Keratinocyte (primary cell): ENCODE measurements around the gene GINS2. TPM values are rescaled to one million over a fixed set of nuclear protein-coding genes. Genes with fewer than 3 reads are reported as not detected.

ENCODE experiments used
- DNase-seq: peaks from one replicate; pipeline ENCODE4 v3.0.0-alpha.2; 2011; ENCODE audit warnings: low read depth, missing footprints, low spot score
- FAIRE-seq: peaks from 2 replicates; lab custom pipeline; 2011; peaks lifted over from hg19 to GRCh38; lab: Jason Lieb, UNC
- H2AFZ ChIP-seq: 2 replicates; pipeline ENCODE4 v1.6.0; 2012; ENCODE audit warnings: low read length, control low read depth, inconsistent platforms; ENCODE audit not compliant: control insufficient read depth
- H3K27ac ChIP-seq: 2 replicates; pipeline ENCODE4 v1.5.1; 2011; ENCODE audit warnings: low read length; ENCODE audit not compliant: control insufficient read depth, insufficient read depth
- H3K27me3 ChIP-seq: 3 replicates; pipeline ENCODE4 v1.6.0; 2011; ENCODE audit warnings: low read length; ENCODE audit not compliant: control insufficient read depth, insufficient read depth; ENCODE audit errors: extremely low read depth
- H3K36me3 ChIP-seq, 2 experiments: 2 replicates in 1 of 2; 3 replicates in 1 of 2; pipeline ENCODE4 v1.5.1; 2011; ENCODE audit warnings: low read length in 2 of 2, mild to moderate bottlenecking in 1 of 2; ENCODE audit not compliant: control insufficient read depth in 2 of 2, insufficient read depth in 2 of 2; ENCODE audit errors: extremely low read depth in 1 of 2
- H3K4me1 ChIP-seq: 3 replicates; pipeline ENCODE4 v1.5.1; 2011; ENCODE audit warnings: low read length; ENCODE audit not compliant: control insufficient read depth, insufficient read depth; ENCODE audit errors: extremely low read depth
- H3K4me2 ChIP-seq: 3 replicates; pipeline ENCODE4 v1.6.0; 2011; ENCODE audit warnings: low read depth, low read length; ENCODE audit not compliant: control insufficient read depth, insufficient read depth; ENCODE audit errors: extremely low read depth
- H3K4me3 ChIP-seq, 3 experiments: fragments of 200-600 bp in 1 of 3; sonication (generic) in 1 of 3; 2 replicates in 2 of 3; 3 replicates in 1 of 3; pipeline ENCODE4 v1.5.1; 2011 to 2016; ENCODE audit warnings: low read length in 3 of 3, mild to moderate bottlenecking in 3 of 3, control low read depth in 2 of 3, inconsistent platforms in 1 of 3, low read depth in 1 of 3, mixed read lengths in 1 of 3, mixed run types in 1 of 3, moderate library complexity in 1 of 3; ENCODE audit not compliant: control insufficient read depth in 2 of 3, insufficient read depth in 2 of 3; ENCODE audit errors: extremely low read depth in 1 of 3
- H3K79me2 ChIP-seq: 2 replicates; pipeline ENCODE4 v1.6.0; 2012; ENCODE audit warnings: low read length; ENCODE audit not compliant: control insufficient read depth, insufficient read depth
- H3K9ac ChIP-seq: 3 replicates; pipeline ENCODE4 v1.6.0; 2011; ENCODE audit warnings: low read length; ENCODE audit not compliant: control insufficient read depth, insufficient read depth; ENCODE audit errors: extremely low read depth
- H3K9me1 ChIP-seq: 3 replicates; pipeline ENCODE4 v1.6.0; 2011; ENCODE audit warnings: low read length; ENCODE audit not compliant: control insufficient read depth, insufficient read depth; ENCODE audit errors: extremely low read depth
- H3K9me3 ChIP-seq: 2 replicates; pipeline ENCODE4 v1.5.1; 2012; ENCODE audit warnings: low read depth, low read length; ENCODE audit not compliant: control insufficient read depth
- H4K20me1 ChIP-seq: 3 replicates; pipeline ENCODE4 v1.6.0; 2011; ENCODE audit warnings: low read length; ENCODE audit not compliant: control insufficient read depth, insufficient read depth; ENCODE audit errors: extremely low read depth
- EZH2 ChIP-seq: IDR thresholded peaks from one replicate; pipeline ENCODE4 v1.6.1; 2012; ENCODE audit warnings: inconsistent platforms, mild to moderate bottlenecking, low read length, moderate library complexity
- dilution Hi-C: fragments of 300-500 bp; cut with MboI; formaldehyde crosslinking; loops from one replicate; pipeline ENCODE4 v1.7.0; 2020; ENCODE audit warnings: low sequenced_read_pairs; ENCODE audit not compliant: extremely low pct_ligation_motif_present
- polyA plus RNA-seq, 5 experiments: library from polyadenylated mRNA; depleted of rRNA in 3 of 5; stranded (reverse) in 3 of 5; stranded (forward) in 1 of 5; unstranded in 1 of 5; fragments of >200 nt; gene quantifications; 1 replicate in 1 of 5; 2 replicates in 3 of 5; 3 replicates in 1 of 5; pipeline versions ENCODE4 v1.2.1 to v1.2.3, GENCODE V29; 2011 to 2012; ENCODE audit warnings: missing spikeins in 2 of 5, low read depth in 1 of 5, low replicate concordance in 1 of 5
- TF ChIP-seq, protein P1 (sequence below), 3 experiments: IDR thresholded peaks in 1 of 3; conservative IDR thresholded peaks in 1 of 3; optimal IDR thresholded peaks in 1 of 3; 2 replicates in 2 of 3; 3 replicates in 1 of 3; pipeline versions ENCODE3 to v1.5.1; 2011; ENCODE audit warnings: low read length in 3 of 3, mild to moderate bottlenecking in 3 of 3, moderate library complexity in 2 of 3, control low read depth in 1 of 3, inconsistent platforms in 1 of 3; ENCODE audit not compliant: insufficient read depth in 2 of 3; ENCODE audit errors: extremely low read depth in 1 of 3

The GINS2 gene
- polyA plus RNA-seq, 1 donor (not counting 4 experiments of a cell fraction or from before 2014, with no cell fraction given), result 11.2 TPM

DNA sequence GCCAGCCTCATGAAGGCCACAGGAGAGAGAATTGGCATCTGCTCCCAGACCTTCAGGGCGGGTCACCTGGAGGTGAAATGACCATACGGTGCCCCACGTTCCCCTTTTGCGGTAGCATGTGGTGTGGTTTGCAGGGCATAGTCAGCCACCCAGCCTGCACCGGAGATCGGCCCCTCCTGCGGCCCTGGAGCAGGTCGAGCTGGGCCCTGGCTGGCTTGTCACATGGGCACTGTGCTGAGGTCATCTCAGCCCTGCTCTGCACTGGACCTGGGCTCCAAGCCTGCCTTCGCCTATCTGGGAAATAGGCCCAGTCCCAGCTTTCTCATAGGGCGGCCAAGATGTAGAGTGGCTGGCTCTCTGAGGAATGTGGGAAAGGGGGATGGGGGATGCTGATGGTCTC, 59.4 kb downstream of the GINS2 start:
- Histone ChIP-seq H3K9me3 (no peaks in the 10 kb centered on the region), H3K27ac (no peak overlapping the region), H3K4me2 (no peak overlapping the region), H3K9me1 (no peaks in the 10 kb centered on the region), H3K27me3 (no peaks in the 10 kb centered on the region), H3K9ac (no peak overlapping the region), H3K36me3 (peaks cover 0 to 3% of the 10 kb centered on the region in 2 experiments), H2AFZ (no peak overlapping the region), H3K4me1 (no peaks in the 10 kb centered on the region), H3K4me3 (no peak overlapping the region), H4K20me1 (peaks cover 8% of the 10 kb centered on the region), H3K79me2 (no peaks in the 10 kb centered on the region)
- FAIRE-seq (no peak), DNase-seq (no peak)
- dilution Hi-C loops, result no loop called here
- TF ChIP-seq EZH2, result no peak
- TF ChIP-seq, protein P1, sequence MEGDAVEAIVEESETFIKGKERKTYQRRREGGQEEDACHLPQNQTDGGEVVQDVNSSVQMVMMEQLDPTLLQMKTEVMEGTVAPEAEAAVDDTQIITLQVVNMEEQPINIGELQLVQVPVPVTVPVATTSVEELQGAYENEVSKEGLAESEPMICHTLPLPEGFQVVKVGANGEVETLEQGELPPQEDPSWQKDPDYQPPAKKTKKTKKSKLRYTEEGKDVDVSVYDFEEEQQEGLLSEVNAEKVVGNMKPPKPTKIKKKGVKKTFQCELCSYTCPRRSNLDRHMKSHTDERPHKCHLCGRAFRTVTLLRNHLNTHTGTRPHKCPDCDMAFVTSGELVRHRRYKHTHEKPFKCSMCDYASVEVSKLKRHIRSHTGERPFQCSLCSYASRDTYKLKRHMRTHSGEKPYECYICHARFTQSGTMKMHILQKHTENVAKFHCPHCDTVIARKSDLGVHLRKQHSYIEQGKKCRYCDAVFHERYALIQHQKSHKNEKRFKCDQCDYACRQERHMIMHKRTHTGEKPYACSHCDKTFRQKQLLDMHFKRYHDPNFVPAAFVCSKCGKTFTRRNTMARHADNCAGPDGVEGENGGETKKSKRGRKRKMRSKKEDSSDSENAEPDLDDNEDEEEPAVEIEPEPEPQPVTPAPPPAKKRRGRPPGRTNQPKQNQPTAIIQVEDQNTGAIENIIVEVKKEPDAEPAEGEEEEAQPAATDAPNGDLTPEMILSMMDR (optimal IDR thresholded peaks at IDR 0.05 in 1 of 3, IDR thresholded peaks at IDR 0.05 in 1 of 3, conservative IDR thresholded peaks at IDR 0.05 in 1 of 3; ENCODE audit: extremely low read depth in 1 of 3, insufficient read depth in 2 of 3, low read length in 3 of 3), result no peak

DNA sequence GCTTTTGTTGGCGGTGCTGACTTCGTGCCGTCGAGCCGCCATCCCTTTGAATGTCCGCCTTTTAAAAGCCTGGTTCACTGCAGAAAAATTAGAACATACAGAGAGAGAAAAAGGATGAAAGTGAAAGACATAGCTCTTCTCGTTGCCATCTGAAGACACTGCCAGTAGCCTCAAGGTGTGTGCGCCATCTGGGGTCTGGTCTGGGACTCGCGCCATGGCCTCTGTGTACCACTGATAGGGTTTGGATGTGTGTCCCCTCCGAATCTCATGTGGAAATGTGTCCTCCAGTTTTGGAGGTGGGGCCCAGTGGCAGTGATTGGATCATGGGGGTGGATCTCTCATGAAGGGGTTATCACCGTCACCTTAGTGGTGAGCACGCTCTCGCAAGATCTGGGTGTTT, 60.1 kb downstream of the GINS2 start:
- H3K4me3 ChIP-seq, result no peak overlapping the region
- no peak overlapping the region for H3K27ac ChIP-seq
- dilution Hi-C loops, result no loop called here
- H4K20me1 ChIP-seq, result peaks cover 10% of the 10 kb centered on the region
- no peaks in the 10 kb centered on the region for H3K79me2 ChIP-seq
- FAIRE-seq, result no peak
- H3K27me3 ChIP-seq, result no peaks in the 10 kb centered on the region
- no peak for TF ChIP-seq EZH2
- TF ChIP-seq, protein P1 (optimal IDR thresholded peaks at IDR 0.05 in 1 of 3, IDR thresholded peaks at IDR 0.05 in 1 of 3, conservative IDR thresholded peaks at IDR 0.05 in 1 of 3; ENCODE audit: extremely low read depth in 1 of 3, insufficient read depth in 2 of 3, low read length in 3 of 3), result no peak
- H3K4me2 ChIP-seq, result no peak overlapping the region
- H3K36me3 ChIP-seq, result peaks cover 0 to 1% of the 10 kb centered on the region in 2 experiments
- no peak overlapping the region for H2AFZ ChIP-seq
- H3K9me1 ChIP-seq, result no peaks in the 10 kb centered on the region
- H3K9ac ChIP-seq, result no peak overlapping the region
- H3K9me3 ChIP-seq, result no peaks in the 10 kb centered on the region
- DNase-seq, result no peak
- H3K4me1 ChIP-seq, result no peaks in the 10 kb centered on the region
